Lung (tissue), 12 donors: ENCODE measurements around the gene DCLRE1B. TPM values are rescaled to one million over a fixed set of nuclear protein-coding genes. Genes with fewer than 3 reads are reported as not detected.

Experiments used
- ATAC-seq: fragments of 200-7000 bp; cut with Tn5 transposase; one replicate; pipeline ENCODE4 v1.9.1; 2020; ENCODE audit warnings: moderate number of reproducible peaks; ENCODE audit not compliant: insufficient read depth, low FRiP score
- DNase-seq, 3 donors: peaks; one replicate each; pipeline ENCODE4 v3.0.0-alpha.2; 2013 to 2017
- H3K27ac ChIP-seq, 2 donors: one replicate each; pipeline ENCODE4 v1.5.1; 2013; ENCODE audit warnings: mild to moderate bottlenecking in 2 of 2, moderate library complexity in 2 of 2, control low read depth in 1 of 2, inconsistent platforms in 1 of 2, low read depth in 1 of 2, low read length in 1 of 2
- H3K27me3 ChIP-seq, 3 donors: one replicate each; pipeline ENCODE4 v1.5.1; 2013; ENCODE audit warnings: low read length in 2 of 3; ENCODE audit not compliant: control insufficient read depth in 3 of 3, insufficient read depth in 3 of 3
- H3K36me3 ChIP-seq, 4 donors: one replicate each; pipeline ENCODE4 v1.5.1; 2013; ENCODE audit warnings: low read length in 4 of 4, mild to moderate bottlenecking in 1 of 4, moderate library complexity in 1 of 4; ENCODE audit not compliant: control insufficient read depth in 4 of 4, insufficient read depth in 4 of 4
- H3K4me1 ChIP-seq, 5 donors: one replicate each; pipeline ENCODE4 v1.5.1; 2013; ENCODE audit warnings: low read length in 5 of 5, mild to moderate bottlenecking in 2 of 5, moderate library complexity in 1 of 5; ENCODE audit not compliant: control insufficient read depth in 5 of 5, insufficient read depth in 5 of 5
- H3K4me3 ChIP-seq: one replicate; pipeline ENCODE4 v1.5.1; 2013; ENCODE audit warnings: mild to moderate bottlenecking, control low read depth, moderate library complexity
- H3K9ac ChIP-seq, 2 donors: one replicate each; pipeline ENCODE4 v1.5.1; 2013; ENCODE audit warnings: low read length in 2 of 2, control low read depth in 1 of 2; ENCODE audit not compliant: insufficient read depth in 1 of 2
- H3K9me3 ChIP-seq, 4 donors: one replicate each; pipeline ENCODE4 v1.5.1; 2013; ENCODE audit warnings: low read length in 3 of 4, mild to moderate bottlenecking in 1 of 4, moderate library complexity in 1 of 4; ENCODE audit not compliant: control insufficient read depth in 4 of 4, insufficient read depth in 3 of 4
- WGBS, 2 donors: extraction: QIAGEN DNeasy Blood & Tissue Kit; methylation state at CpG; one replicate each; pipeline ENCODE4 v1.1.7; 2013; 5-methylcytosine and 5-hydroxymethylcytosine counted together
- polyA plus RNA-seq, 2 donors: library from polyadenylated mRNA; stranded (reverse); fragments of 200-250 nt; gene quantifications; one replicate each; pipeline ENCODE4 v1.2.1, GENCODE V29; 2013
- total RNA-seq, 2 donors: library from RNA; depleted of rRNA in 1 of 2; stranded (reverse); fragments of >200 nt in 1 of 2; gene quantifications; one replicate each; pipeline ENCODE4 v1.2.1, GENCODE V29; 2014 to 2021
- TF ChIP-seq, protein P1 (sequence below): IDR thresholded peaks from 2 replicates; pipeline ENCODE4 v1.5.1; 2012; ENCODE audit warnings: mild to moderate bottlenecking; ENCODE audit errors: control extremely low read depth, extremely low read depth
- donor health status: control.
- donor health status: control.
- donor health status: Bipolar disorder and iron deficiency.
- donor health status: healthy.
- donor health status: DM: yes; HTN: yes; CAD: no.

DCLRE1B gene
- total and polyA plus RNA-seq, 4 donors = 2.6 to 7.8 (median 5.2) TPM

DNA sequence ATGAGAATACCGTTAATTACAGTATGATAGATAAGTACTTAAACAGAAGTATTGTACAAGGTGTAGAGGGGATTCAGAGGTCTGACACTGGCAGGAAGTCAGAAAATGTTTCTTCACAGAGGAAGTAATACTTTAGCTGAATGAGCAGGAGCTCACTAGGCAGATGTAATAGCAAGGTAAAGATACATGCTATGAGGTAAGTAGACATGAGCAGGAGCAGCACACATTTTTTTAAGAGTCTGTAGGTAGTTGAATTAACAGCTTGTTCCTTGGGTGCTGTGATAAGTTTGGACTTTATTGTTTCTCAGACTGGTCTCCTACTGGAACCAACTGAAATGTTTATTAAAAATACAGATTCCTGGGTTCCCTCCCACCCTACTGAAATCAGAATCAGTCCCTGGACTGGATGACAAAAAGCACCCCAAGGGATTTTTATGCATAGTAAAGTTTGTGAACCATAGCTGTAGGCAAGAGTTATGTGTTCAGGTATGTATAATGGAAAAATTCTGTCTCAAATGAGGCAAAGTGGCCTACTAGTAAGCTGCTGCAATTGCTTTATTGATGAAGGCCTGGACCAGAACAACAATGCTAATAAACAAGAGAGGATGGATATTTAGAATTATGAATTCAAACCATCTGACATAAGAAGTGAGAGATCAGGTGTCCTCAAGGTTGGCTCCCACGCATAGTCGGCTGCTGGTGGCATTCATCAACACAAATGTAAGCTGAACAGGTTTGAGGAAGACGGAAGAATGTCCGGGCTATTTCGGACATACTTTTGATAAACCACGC, 1.4 kb upstream of the DCLRE1B start:
- TF ChIP-seq, protein P1, sequence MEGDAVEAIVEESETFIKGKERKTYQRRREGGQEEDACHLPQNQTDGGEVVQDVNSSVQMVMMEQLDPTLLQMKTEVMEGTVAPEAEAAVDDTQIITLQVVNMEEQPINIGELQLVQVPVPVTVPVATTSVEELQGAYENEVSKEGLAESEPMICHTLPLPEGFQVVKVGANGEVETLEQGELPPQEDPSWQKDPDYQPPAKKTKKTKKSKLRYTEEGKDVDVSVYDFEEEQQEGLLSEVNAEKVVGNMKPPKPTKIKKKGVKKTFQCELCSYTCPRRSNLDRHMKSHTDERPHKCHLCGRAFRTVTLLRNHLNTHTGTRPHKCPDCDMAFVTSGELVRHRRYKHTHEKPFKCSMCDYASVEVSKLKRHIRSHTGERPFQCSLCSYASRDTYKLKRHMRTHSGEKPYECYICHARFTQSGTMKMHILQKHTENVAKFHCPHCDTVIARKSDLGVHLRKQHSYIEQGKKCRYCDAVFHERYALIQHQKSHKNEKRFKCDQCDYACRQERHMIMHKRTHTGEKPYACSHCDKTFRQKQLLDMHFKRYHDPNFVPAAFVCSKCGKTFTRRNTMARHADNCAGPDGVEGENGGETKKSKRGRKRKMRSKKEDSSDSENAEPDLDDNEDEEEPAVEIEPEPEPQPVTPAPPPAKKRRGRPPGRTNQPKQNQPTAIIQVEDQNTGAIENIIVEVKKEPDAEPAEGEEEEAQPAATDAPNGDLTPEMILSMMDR = no peak
- no peaks in the 10 kb centered on the region for H3K27me3 ChIP-seq
- H3K4me1 ChIP-seq = peaks cover 3 to 15% (median 7%) of the 10 kb centered on the region in 5 donors
- DNase-seq (peak in 1 of 3 donors; percentile 9), ATAC-seq (no peak)
- WGBS, 2 donors = 11 to 13% methylated on average over 7 of the region's 7 CpGs
- peak overlapping the region; percentile 51 to 97 for H3K27ac ChIP-seq
- no peaks in the 10 kb centered on the region for H3K9me3 ChIP-seq
- peak overlapping the region; percentile 71 for H3K4me3 ChIP-seq
- peak overlapping the region; percentile 74 to 91 for H3K9ac ChIP-seq
- peaks cover 4 to 23% (median 14%) of the 10 kb centered on the region in 4 donors for H3K36me3 ChIP-seq

DNA sequence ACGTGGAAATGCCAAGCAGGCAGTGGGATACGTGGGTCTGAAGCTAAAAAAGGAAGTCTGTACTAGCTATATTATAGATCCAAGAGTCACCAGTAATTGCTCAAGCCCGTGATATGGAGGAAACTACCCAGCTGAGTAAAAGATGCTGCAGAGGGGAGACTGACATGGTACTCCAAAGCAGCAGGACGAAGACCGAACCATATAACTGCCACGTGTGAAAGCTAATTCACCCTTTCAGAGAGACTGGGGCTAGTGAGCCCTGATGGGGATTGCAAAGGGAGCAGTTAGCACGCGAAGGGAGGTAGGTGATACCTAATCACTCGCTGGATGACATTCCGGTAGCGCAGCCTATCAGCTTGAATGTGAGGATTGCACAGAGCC, 843 bp upstream of the DCLRE1B start:
- 0% methylated on average over 11 of the region's 11 CpGs for WGBS, 2 donors
- Histone ChIP-seq H3K36me3 (peaks cover 4 to 25% (median 15%) of the 10 kb centered on the region in 4 donors), H3K9me3 (no peaks in the 10 kb centered on the region), H3K27me3 (no peaks in the 10 kb centered on the region), H3K4me1 (peaks cover 3 to 15% (median 7%) of the 10 kb centered on the region in 5 donors), H3K4me3 (peak overlapping the region; percentile 71), H3K27ac (peak overlapping the region; percentile 51 to 97), H3K9ac (peak overlapping the region; percentile 74 to 91)
- peak; percentile 6 for ATAC-seq
- TF ChIP-seq, protein P1 = no peak
- no peak for DNase-seq

DNA sequence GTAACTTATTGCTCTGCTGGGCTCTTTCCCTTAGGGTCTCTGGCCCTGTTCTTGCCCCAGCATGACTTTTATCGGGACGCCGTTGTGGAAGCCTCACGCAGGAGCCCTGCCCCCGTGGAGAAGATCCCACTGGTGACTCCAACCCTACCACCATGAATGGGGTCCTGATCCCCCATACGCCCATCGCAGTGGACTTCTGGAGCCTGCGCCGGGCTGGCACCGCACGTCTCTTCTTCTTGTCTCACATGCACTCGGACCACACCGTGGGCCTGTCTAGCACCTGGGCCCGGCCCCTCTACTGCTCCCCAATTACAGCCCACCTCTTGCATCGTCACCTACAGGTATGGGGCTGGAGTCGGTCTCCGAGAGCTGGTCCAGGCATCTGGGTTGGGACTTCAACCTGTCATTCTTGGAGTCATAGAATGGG, 322 bp downstream of the DCLRE1B start:
- WGBS, 2 donors = 0% methylated on average over 17 of the region's 17 CpGs
- Histone ChIP-seq H3K9me3 (no peaks in the 10 kb centered on the region), H3K9ac (peak overlapping the region; percentile 86 to 94), H3K27ac (peak overlapping the region; percentile 51 to 97), H3K36me3 (peaks cover 0 to 23% (median 10%) of the 10 kb centered on the region in 4 donors), H3K4me3 (peak overlapping the region; percentile 74), H3K27me3 (no peaks in the 10 kb centered on the region), H3K4me1 (peaks cover 3 to 11% (median 4%) of the 10 kb centered on the region in 5 donors)
- TF ChIP-seq, protein P1 = no peak
- DNase-seq = peak in 1 of 3 donors; percentile 37
- ATAC-seq = no peak
